GM10248 (cell line): ENCODE data around the gene KCNK5.

Experiments
- CTCF ChIA-PET: fragments of 300-600 bp; sonication (Branson Sonifier 250); formaldehyde crosslinking; extraction: SDS; loops from one replicate; lab custom pipeline; 2021; ENCODE audit warnings: antibody characterized with exemption; lab: Yijun Ruan, JAX
- POLR2A ChIA-PET: fragments of 350-650 bp; sonication (Branson Sonifier 250); formaldehyde crosslinking; extraction: SDS; loops from one replicate; lab custom pipeline; 2020; ENCODE audit warnings: antibody characterized with exemption; lab: Yijun Ruan, JAX
- DNase-seq: peaks from one replicate; pipeline ENCODE4 v3.0.0; 2012; ENCODE audit errors: extremely low spot score
- CTCF ChIP-seq: IDR thresholded peaks from 2 replicates; pipeline ENCODE4 v1.5.1; 2012; ENCODE audit warnings: mild to moderate bottlenecking, low read depth; ENCODE audit errors: extremely low read depth, missing control alignments, control extremely low read depth

Gene KCNK5

GRCh38 chr6:39233333-39233732 is 4.1 kb upstream of the KCNK5 start:
- CTCF ChIA-PET = interaction anchor here (1.4 to 1.8 kb wide), 2 partner anchors 10 to 70 kb away, joined by 3 to 5 read pairs; no protein-coding TSS in a partner anchor
- POLR2A ChIA-PET = no interaction called here
- DNase-seq = no peak
- no peak for TF ChIP-seq CTCF

DNA sequence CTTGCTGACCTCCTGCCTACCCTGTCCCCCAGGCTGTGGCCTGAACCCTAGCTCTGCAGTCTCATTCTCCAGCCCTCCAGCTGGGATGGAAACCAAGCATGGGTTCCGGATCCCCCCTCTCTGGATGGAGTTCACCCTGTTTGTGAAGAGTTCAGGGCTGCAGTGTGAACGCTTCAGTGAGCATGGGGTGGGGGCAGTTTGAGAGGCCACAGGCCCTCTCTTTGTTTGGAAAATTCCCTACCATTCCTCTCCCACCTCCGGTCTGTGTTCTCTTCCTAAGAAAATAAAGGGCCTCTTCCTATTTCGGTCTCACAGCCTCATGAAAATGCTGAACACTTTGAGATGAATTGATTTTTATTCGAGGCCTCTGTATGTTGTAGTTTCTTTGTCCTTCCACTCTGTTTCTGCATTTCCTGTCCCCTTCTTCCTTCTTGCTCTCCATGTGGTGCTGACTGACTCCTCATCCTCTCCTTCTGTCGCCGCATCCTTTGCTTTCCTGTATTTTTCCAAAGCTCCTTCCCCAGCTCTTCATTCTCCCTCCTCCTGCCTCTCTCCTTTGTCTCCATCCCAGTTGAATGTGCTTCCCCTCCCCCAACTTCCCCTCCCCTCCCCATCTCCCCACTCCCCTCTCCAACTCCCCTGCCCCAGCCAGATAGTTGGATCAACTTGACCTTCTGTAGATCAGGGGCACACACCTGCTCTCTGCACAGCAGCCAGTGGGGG is 2.4 kb upstream of the KCNK5 start:
- POLR2A ChIA-PET = no interaction called here
- no peak for TF ChIP-seq CTCF
- CTCF ChIA-PET = interaction anchor here (1.7 kb wide), 1 partner anchor 21 kb away, joined by 4 read pairs; no protein-coding TSS in a partner anchor
- no peak for DNase-seq

- ChIA-PET CTCF (interaction anchor here (1.6 to 1.7 kb wide), 2 partner anchors 9 to 20 kb away, joined by 4 to 5 read pairs; no protein-coding TSS in a partner anchor), POLR2A (no interaction called here)
- DNase-seq = no peak
- TF ChIP-seq CTCF = no peak
These were observed 1.4 kb upstream of the KCNK5 start for GRCh38 chr6:39230654-39231035.

DNA sequence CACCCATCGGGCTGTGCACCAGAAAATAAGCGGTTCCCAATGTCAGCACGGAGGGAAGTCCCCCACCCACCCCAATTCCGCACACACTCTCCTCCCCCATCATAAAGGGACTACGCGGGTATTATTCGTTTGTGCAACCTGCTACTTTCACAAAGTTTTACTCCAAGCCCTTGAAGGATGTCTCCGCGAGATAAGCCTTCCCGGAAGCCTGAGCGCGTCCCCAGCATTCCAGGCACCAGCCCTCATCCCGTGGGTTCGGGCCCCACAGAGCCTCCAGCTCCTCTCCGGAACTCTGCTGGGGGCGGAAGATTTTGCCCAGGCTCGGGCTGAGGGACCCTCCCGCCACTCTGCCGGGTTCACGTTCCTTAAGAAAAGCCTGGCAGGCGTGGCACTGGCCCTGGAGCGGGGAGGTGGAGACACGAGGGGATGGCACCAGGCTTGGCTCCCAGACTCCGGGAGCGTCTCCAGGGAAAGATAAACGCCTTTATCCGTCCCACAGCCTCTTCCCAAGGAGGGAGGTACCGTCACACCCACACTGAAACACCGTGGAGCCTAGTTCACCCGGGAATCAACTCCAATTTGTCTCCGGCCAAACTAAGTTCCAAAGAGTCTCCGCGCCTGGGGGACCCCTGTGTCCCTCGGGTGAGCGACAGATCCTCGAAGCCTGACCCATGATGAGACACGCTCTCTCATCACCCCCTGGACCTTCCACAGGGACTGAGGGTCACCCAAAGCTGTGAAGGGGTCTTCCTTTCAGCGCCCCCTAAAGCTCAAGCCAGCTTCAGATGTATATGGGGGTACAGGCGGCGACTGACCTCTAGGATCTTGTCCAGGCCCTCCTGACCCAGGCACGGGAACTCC is 934 bp downstream of the KCNK5 start:
- ChIA-PET CTCF (interaction anchor here (0.8 to 1.6 kb wide), 3 partner anchors 10 to 91 kb away, joined by 3 read pairs; no protein-coding TSS in a partner anchor), POLR2A (interaction anchor here (1.0 to 1.7 kb wide), 2 partner anchors 9 to 24 kb away, joined by 3 to 7 read pairs; no protein-coding TSS in a partner anchor)
- TF ChIP-seq CTCF = no peak
- no peak for DNase-seq

DNA sequence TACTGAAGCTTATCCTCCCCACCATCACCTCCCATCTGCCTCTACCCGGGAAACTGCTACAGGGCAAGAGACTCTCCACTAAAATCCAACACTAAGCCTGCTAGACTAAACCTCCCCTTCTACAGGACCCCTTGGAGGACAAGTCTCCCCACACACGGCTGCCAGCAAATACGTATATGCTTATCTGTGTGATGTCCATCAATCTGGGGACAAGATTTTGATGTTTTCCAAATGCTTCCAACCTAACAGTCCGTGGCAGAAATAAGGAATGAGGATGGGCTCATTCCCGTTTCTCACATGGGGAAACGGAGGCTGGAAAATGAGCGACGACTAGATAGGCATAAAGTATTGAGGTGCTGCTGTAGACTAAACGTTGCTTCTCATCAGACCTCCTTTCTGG is 1.8 kb downstream of the KCNK5 start:
- POLR2A ChIA-PET = no interaction called here
- TF ChIP-seq CTCF = no peak
- no peak for DNase-seq
- CTCF ChIA-PET = interaction anchor here (0.8 to 1.6 kb wide), 3 partner anchors 37 to 90 kb away, joined by 3 read pairs; no protein-coding TSS in a partner anchor

DNA sequence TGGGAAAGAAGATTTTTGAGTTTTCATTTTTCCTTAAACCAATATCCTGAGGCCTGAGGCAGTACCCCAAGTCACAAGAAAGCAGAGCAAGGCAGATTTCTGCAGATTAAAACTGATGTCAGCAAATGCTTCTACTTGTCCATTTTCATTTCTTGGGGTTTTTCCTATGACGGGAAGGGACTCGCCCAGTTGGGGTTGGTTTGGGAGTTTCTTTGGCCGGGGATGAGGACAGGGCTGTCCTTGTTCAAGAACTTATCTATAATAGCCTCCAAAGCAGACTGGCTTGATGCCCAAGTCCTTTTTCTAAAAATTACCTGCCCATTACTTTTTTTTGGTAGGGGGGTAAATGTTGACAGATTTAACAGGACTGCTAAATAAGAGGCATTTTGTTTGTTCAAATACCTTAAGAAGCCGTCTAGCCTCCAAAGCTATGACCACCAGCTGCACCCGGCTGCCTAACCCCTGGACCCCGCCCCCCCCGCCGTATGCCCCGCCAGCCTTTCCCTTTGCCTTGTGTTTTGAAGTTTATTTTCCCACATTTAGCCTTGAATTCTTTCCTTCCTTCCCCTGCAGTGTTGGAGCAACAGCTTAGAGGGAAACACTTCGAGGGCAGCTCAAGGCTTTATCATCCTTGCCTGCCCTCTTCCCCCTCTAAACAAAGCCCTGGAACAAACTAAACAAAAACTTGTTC is 2.5 kb downstream of the KCNK5 start:
- POLR2A ChIA-PET = no interaction called here
- no peak for TF ChIP-seq CTCF
- CTCF ChIA-PET = interaction anchor here (0.8 to 0.9 kb wide), 2 partner anchors 36 to 76 kb away, joined by 3 read pairs; no protein-coding TSS in a partner anchor
- DNase-seq = no peak
